Spleen (tissue), 3 donors: ENCODE results near the gene P2RY12.

Source experiments
- POLR2A ChIP-seq, 3 donors: fragments of 450-650 bp; IDR thresholded peaks; one replicate each; pipeline ENCODE4 v1.5.1; 2017; ENCODE audit warnings: antibody characterized with exemption in 3 of 3, mild to moderate bottlenecking in 1 of 3
- POLR2AphosphoS5 ChIP-seq, 3 donors: sonication (generic); formaldehyde crosslinking; IDR thresholded peaks; one replicate each; pipeline ENCODE4 v1.5.1; 2017; ENCODE audit warnings: antibody characterized with exemption in 3 of 3

DNA sequence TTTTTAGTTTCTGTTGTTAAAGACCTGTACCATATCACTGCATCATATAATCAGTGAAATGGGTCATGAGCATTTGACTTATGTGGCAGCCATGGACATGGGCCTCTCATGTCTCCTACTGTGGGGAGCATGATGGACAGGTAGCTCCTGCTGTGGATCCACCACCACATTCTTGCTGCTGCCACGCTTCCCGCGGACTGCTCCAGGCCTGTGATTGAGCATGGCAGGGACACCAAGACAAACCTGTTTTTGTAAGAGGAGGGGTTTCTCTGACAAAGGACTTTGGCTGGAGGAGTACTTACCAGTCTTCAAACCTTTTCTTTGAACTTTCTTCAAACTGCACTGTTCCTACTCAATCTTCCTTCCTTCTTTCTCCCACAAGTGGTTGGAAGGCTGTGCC is 88.3 kb downstream of the P2RY12 start:
- TF ChIP-seq POLR2AphosphoS5 (IDR thresholded peaks at IDR 0.05), result no peak
- TF ChIP-seq POLR2A (IDR thresholded peaks at IDR 0.05), result no peak
